NCI-H774 (cell line): ENCODE data around the gene ZNF343.
"Not testable (repeated sequence)": the region's sequence is repeated elsewhere in the genome, so short reads cannot be mapped to it uniquely, and the experiment has no call there.

ENCODE experiments used
- DNase-seq: peaks from one replicate; lab custom pipeline; 2025; lab: John Stamatoyannopoulos, UW

The ZNF343 gene

GRCh38 chr20:2508631-2509467 lies at the start of gene ZNF343:
Gene ZNF343 (minus strand): TSS chr20:2508915. CDS start chr20:2493895, 15,020 bp downstream.
- DNase-seq = peak; percentile 76

GRCh38 chr20:2557873-2558580 lies 49.3 kb upstream of the ZNF343 start:
- no peak for DNase-seq

GRCh38 chr20:2545594-2545993 lies 36.9 kb upstream of the ZNF343 start:
- no peak for DNase-seq

- DNase-seq = no peak
Observed at GRCh38 chr20:2544211-2544610, 35.5 kb upstream of the ZNF343 start.

- DNase-seq = no peak
Observed at GRCh38 chr20:2542361-2542760, 33.6 kb upstream of the ZNF343 start.

GRCh38 chr20:2541940-2542339 lies 33.2 kb upstream of the ZNF343 start:
- no peak for DNase-seq

- no peak for DNase-seq
Observed at GRCh38 chr20:2538931-2539720, 30.4 kb upstream of the ZNF343 start.

GRCh38 chr20:2538356-2538755 lies 29.6 kb upstream of the ZNF343 start:
- no peak for DNase-seq

- no peak for DNase-seq
Observed at GRCh38 chr20:2537101-2537500, 28.4 kb upstream of the ZNF343 start.

- no peak for DNase-seq
Observed at GRCh38 chr20:2536560-2536986, 27.9 kb upstream of the ZNF343 start, which contains the start of gene TMC2. Gene TMC2 (plus strand): TSS chr20:2536573. CDS start chr20:2536622, 49 bp downstream.

- no peak for DNase-seq
Observed at GRCh38 chr20:2535711-2536559, 27.2 kb upstream of the ZNF343 start.

- DNase-seq = no peak
Observed at GRCh38 chr20:2533118-2533517, 24.4 kb upstream of the ZNF343 start.

- DNase-seq = no peak
Observed at GRCh38 chr20:2528671-2529271, 20.1 kb upstream of the ZNF343 start.

- no peak for DNase-seq
Observed at GRCh38 chr20:2527762-2528161, 19.0 kb upstream of the ZNF343 start.

- DNase-seq = not testable (repeated sequence)
Observed at GRCh38 chr20:2526218-2526583, 17.5 kb upstream of the ZNF343 start.

GRCh38 chr20:2524709-2525506 lies 16.2 kb upstream of the ZNF343 start:
- peak; percentile 30 for DNase-seq

GRCh38 chr20:2523919-2524708 lies 15.4 kb upstream of the ZNF343 start:
- DNase-seq = peak; percentile 67

GRCh38 chr20:2522826-2523429 lies 14.2 kb upstream of the ZNF343 start:
- DNase-seq = not testable (repeated sequence)
